H1 (cell line): ENCODE measurements around the gene LDLRAD4. TPM values are rescaled to one million over a fixed set of nuclear protein-coding genes. Genes with fewer than 3 reads are reported as not detected.

Experiments
- GTF2F1 ChIP-seq: IDR thresholded peaks from 2 replicates; pipeline ENCODE4 v1.6.1; 2012; ENCODE audit warnings: low read depth, low read length, improper control_type of control experiment, borderline replicate concordance
- HDAC6 ChIP-seq: IDR thresholded peaks from one replicate; pipeline ENCODE4 v1.7.1; 2012; ENCODE audit warnings: low read depth, mild to moderate bottlenecking, inconsistent platforms, low read length, moderate library complexity
- POLR2A ChIP-seq, 2 experiments: IDR thresholded peaks; 1 replicate in 1 of 2; 2 replicates in 1 of 2; pipeline ENCODE4 v1.6.1; 2011; ENCODE audit warnings: low read depth in 2 of 2, low read length in 2 of 2, mild to moderate bottlenecking in 2 of 2; ENCODE audit errors: control extremely low read depth in 1 of 2
- POU5F1 ChIP-seq: IDR thresholded peaks from 2 replicates; pipeline ENCODE4 v1.6.1; 2011; ENCODE audit warnings: low read depth, mild to moderate bottlenecking, low read length, moderate library complexity
- RFX5 ChIP-seq: IDR thresholded peaks from 2 replicates; pipeline ENCODE4 v1.6.1; 2011; ENCODE audit warnings: low read depth, low read length, improper control_type of control experiment, borderline replicate concordance
- SIN3A ChIP-seq, 2 experiments: IDR thresholded peaks in 1 of 2; conservative IDR thresholded peaks in 1 of 2; 2 replicates each; pipeline ENCODE4 v1.6.1; 2011 to 2012; ENCODE audit warnings: low read length in 2 of 2, improper control_type of control experiment in 1 of 2, low read depth in 1 of 2, mild to moderate bottlenecking in 1 of 2
- TAF1 ChIP-seq: IDR thresholded peaks from 2 replicates; pipeline ENCODE4 v1.6.1; 2011; ENCODE audit warnings: mild to moderate bottlenecking, low read depth, low read length
- TBP ChIP-seq: IDR thresholded peaks from 2 replicates; pipeline ENCODE4 v1.6.1; 2011; ENCODE audit warnings: low read depth, low read length, improper control_type of control experiment
- TEAD4 ChIP-seq: IDR thresholded peaks from 2 replicates; pipeline ENCODE4 v1.6.1; 2012; ENCODE audit warnings: low read depth, low read length, inconsistent platforms, mixed read lengths
- polyA plus RNA-seq, 7 experiments: library from polyadenylated mRNA; depleted of rRNA in 3 of 7; stranded (reverse) in 5 of 7; unstranded in 2 of 7; fragments of >200 nt in 5 of 7; fragments of 200-250 nt in 2 of 7; gene quantifications; 1 replicate in 5 of 7; 2 replicates in 1 of 7; 4 replicates in 1 of 7; pipeline versions ENCODE4 v1.2.1 to v1.2.3, GENCODE V29; 2011 to 2013; ENCODE audit warnings: missing spikeins in 2 of 7, mixed read lengths in 2 of 7
- total RNA-seq: library from RNA; stranded (reverse); fragmentation: NEBNext Ultra II Directional; extraction: Animal tissue kit (Norgen Biotek cat#: 25700); gene quantifications from 2 replicates; pipeline ENCODE4 v1.2.1, GENCODE V29; 2021
- TF ChIP-seq, protein P1 (sequence below): fragments of 300-600 bp; sonication (generic); IDR thresholded peaks from 2 replicates; pipeline ENCODE4 v1.7.1; 2012; ENCODE audit warnings: low read length, moderate library complexity, mild to moderate bottlenecking, inconsistent platforms; ENCODE audit not compliant: insufficient replicate concordance
- TF ChIP-seq, protein P2 (sequence below): IDR thresholded peaks from 2 replicates; pipeline ENCODE4 v1.6.1; 2011; ENCODE audit warnings: low read depth, mild to moderate bottlenecking, low read length; ENCODE audit not compliant: insufficient read depth

LDLRAD4 gene
- total and polyA plus RNA-seq, 2 of the 8 experiments (the other 6 are each of a cell fraction or from before 2014, with no cell fraction given): 0.77 to 1.4 TPM

GRCh38 chr18:13436576-13436975, 218.0 kb downstream of the LDLRAD4 start (continued):
- TF ChIP-seq, protein P1, sequence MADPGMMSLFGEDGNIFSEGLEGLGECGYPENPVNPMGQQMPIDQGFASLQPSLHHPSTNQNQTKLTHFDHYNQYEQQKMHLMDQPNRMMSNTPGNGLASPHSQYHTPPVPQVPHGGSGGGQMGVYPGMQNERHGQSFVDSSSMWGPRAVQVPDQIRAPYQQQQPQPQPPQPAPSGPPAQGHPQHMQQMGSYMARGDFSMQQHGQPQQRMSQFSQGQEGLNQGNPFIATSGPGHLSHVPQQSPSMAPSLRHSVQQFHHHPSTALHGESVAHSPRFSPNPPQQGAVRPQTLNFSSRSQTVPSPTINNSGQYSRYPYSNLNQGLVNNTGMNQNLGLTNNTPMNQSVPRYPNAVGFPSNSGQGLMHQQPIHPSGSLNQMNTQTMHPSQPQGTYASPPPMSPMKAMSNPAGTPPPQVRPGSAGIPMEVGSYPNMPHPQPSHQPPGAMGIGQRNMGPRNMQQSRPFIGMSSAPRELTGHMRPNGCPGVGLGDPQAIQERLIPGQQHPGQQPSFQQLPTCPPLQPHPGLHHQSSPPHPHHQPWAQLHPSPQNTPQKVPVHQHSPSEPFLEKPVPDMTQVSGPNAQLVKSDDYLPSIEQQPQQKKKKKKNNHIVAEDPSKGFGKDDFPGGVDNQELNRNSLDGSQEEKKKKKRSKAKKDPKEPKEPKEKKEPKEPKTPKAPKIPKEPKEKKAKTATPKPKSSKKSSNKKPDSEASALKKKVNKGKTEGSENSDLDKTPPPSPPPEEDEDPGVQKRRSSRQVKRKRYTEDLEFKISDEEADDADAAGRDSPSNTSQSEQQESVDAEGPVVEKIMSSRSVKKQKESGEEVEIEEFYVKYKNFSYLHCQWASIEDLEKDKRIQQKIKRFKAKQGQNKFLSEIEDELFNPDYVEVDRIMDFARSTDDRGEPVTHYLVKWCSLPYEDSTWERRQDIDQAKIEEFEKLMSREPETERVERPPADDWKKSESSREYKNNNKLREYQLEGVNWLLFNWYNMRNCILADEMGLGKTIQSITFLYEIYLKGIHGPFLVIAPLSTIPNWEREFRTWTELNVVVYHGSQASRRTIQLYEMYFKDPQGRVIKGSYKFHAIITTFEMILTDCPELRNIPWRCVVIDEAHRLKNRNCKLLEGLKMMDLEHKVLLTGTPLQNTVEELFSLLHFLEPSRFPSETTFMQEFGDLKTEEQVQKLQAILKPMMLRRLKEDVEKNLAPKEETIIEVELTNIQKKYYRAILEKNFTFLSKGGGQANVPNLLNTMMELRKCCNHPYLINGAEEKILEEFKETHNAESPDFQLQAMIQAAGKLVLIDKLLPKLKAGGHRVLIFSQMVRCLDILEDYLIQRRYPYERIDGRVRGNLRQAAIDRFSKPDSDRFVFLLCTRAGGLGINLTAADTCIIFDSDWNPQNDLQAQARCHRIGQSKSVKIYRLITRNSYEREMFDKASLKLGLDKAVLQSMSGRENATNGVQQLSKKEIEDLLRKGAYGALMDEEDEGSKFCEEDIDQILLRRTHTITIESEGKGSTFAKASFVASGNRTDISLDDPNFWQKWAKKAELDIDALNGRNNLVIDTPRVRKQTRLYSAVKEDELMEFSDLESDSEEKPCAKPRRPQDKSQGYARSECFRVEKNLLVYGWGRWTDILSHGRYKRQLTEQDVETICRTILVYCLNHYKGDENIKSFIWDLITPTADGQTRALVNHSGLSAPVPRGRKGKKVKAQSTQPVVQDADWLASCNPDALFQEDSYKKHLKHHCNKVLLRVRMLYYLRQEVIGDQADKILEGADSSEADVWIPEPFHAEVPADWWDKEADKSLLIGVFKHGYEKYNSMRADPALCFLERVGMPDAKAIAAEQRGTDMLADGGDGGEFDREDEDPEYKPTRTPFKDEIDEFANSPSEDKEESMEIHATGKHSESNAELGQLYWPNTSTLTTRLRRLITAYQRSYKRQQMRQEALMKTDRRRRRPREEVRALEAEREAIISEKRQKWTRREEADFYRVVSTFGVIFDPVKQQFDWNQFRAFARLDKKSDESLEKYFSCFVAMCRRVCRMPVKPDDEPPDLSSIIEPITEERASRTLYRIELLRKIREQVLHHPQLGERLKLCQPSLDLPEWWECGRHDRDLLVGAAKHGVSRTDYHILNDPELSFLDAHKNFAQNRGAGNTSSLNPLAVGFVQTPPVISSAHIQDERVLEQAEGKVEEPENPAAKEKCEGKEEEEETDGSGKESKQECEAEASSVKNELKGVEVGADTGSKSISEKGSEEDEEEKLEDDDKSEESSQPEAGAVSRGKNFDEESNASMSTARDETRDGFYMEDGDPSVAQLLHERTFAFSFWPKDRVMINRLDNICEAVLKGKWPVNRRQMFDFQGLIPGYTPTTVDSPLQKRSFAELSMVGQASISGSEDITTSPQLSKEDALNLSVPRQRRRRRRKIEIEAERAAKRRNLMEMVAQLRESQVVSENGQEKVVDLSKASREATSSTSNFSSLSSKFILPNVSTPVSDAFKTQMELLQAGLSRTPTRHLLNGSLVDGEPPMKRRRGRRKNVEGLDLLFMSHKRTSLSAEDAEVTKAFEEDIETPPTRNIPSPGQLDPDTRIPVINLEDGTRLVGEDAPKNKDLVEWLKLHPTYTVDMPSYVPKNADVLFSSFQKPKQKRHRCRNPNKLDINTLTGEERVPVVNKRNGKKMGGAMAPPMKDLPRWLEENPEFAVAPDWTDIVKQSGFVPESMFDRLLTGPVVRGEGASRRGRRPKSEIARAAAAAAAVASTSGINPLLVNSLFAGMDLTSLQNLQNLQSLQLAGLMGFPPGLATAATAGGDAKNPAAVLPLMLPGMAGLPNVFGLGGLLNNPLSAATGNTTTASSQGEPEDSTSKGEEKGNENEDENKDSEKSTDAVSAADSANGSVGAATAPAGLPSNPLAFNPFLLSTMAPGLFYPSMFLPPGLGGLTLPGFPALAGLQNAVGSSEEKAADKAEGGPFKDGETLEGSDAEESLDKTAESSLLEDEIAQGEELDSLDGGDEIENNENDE: no peak
- no peak for TF ChIP-seq POLR2A (IDR thresholded peaks at IDR 0.05; ENCODE audit: control extremely low read depth in 1 of 2, low read depth in 2 of 2, low read length in 2 of 2)
- TF ChIP-seq TAF1: no peak
- TF ChIP-seq TEAD4: no peak
- no peak for TF ChIP-seq TBP
- TF ChIP-seq SIN3A (conservative IDR thresholded peaks at IDR 0.05 in 1 of 2, IDR thresholded peaks at IDR 0.05 in 1 of 2; ENCODE audit: low read depth in 1 of 2, low read length in 2 of 2): no peak
- no peak for TF ChIP-seq GTF2F1
- TF ChIP-seq RFX5: no peak
- TF ChIP-seq, protein P2, sequence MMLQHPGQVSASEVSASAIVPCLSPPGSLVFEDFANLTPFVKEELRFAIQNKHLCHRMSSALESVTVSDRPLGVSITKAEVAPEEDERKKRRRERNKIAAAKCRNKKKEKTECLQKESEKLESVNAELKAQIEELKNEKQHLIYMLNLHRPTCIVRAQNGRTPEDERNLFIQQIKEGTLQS: no peak
- TF ChIP-seq POU5F1: no peak
- no peak for TF ChIP-seq HDAC6
